GM12878 (cell line): ENCODE measurements around the gene EHBP1.

Experiments used
- CHD2 ChIP-seq: IDR thresholded peaks from 2 replicates; pipeline ENCODE4 v1.6.1; 2011; ENCODE audit warnings: low read depth, low read length, improper control_type of control experiment, borderline replicate concordance
- CREB1 ChIP-seq: IDR thresholded peaks from 2 replicates; pipeline ENCODE4 v1.6.1; 2012; ENCODE audit warnings: low read depth, mild to moderate bottlenecking, inconsistent platforms
- EZH2 ChIP-seq: IDR thresholded peaks from 2 replicates; pipeline ENCODE4 v1.6.1; 2012; ENCODE audit warnings: low read depth, mild to moderate bottlenecking, control low read depth, inconsistent platforms, low read length, borderline replicate concordance; ENCODE audit not compliant: control insufficient read depth

DNA sequence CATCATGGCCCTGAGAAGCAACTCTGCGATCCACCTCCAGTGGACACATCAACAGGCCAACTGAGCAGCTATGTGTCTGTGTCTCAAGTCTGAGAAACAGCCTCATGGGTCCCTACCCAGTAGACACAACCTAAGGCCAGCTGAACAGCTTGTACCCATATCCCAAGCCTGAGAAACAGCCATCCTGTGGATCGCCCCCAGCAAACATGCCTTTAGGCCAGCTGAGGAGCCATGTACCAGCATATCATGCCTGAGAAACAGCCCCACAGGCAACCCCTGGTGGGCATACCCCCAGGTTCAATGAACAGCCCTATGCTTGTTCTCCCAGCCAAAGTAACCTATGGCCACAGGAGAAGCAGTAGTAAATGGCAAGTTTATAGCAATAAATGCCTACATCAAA is 218.4 kb downstream of the EHBP1 start:
- TF ChIP-seq CREB1 (no peak), CHD2 (no peak), EZH2 (no peak)
